ENCODE results near the gene ZNF385D. TPM values are rescaled to one million over a fixed set of nuclear protein-coding genes. Genes with fewer than 3 reads are reported as not detected.
A peak's percentile ranks its signal among the peaks of the same experiment; 100 is the strongest.

Gene ZNF385D
- total RNA-seq, 1 donor = 1.7 TPM

DNA sequence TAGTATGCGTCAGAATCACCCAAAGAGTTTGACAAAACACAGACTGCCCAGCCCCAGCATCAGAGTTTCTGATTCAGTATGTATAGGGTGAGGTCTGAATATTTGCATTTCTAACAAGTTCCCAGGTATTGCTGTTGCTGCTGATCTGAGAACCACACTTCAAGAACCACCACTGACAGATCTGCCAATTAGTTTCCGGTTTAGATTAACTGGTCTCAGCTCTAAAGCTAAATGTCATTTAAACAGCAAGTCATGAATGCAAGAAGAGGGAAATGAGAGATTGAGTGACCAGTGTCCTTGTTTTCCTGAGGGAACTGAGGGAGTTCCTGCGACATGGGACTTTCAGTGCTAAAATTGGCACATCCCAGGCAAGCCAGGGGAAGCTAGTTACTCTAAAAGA is 305.0 kb downstream of the ZNF385D start:
- H3K4me3 ChIP-seq (ENCODE audit: low read depth, low read length) = no peak overlapping the region
- TF ChIP-seq, protein P1, sequence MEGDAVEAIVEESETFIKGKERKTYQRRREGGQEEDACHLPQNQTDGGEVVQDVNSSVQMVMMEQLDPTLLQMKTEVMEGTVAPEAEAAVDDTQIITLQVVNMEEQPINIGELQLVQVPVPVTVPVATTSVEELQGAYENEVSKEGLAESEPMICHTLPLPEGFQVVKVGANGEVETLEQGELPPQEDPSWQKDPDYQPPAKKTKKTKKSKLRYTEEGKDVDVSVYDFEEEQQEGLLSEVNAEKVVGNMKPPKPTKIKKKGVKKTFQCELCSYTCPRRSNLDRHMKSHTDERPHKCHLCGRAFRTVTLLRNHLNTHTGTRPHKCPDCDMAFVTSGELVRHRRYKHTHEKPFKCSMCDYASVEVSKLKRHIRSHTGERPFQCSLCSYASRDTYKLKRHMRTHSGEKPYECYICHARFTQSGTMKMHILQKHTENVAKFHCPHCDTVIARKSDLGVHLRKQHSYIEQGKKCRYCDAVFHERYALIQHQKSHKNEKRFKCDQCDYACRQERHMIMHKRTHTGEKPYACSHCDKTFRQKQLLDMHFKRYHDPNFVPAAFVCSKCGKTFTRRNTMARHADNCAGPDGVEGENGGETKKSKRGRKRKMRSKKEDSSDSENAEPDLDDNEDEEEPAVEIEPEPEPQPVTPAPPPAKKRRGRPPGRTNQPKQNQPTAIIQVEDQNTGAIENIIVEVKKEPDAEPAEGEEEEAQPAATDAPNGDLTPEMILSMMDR (IDR thresholded peaks at IDR 0.05; ENCODE audit: insufficient read depth, low read depth, low read length) = no peak
- DNase-seq (ENCODE audit: low read depth) = no peak

DNA sequence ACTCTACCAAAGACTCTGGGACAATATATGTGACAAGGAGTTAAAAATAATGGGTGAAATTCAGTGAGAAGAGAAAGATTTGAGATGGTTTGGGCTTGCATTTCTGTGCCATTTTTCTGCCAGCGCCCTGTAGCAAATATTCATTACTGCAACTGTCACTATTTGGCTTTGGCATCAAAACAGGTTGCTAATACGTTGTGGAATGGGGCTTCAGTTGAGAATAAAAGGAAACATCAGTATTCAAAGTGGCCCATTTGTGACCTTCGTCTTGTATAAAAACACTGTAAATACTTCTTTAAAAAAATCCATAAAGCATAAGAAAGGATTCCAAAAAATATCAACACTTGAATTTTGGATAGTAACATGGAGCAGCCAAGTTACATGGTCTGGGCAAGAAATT is 309.2 kb downstream of the ZNF385D start:
- TF ChIP-seq, protein P1 (IDR thresholded peaks at IDR 0.05; ENCODE audit: insufficient read depth, low read depth, low read length) = no peak
- no peak overlapping the region for H3K4me3 ChIP-seq (ENCODE audit: low read depth, low read length)
- no peak for DNase-seq (ENCODE audit: low read depth)

DNA sequence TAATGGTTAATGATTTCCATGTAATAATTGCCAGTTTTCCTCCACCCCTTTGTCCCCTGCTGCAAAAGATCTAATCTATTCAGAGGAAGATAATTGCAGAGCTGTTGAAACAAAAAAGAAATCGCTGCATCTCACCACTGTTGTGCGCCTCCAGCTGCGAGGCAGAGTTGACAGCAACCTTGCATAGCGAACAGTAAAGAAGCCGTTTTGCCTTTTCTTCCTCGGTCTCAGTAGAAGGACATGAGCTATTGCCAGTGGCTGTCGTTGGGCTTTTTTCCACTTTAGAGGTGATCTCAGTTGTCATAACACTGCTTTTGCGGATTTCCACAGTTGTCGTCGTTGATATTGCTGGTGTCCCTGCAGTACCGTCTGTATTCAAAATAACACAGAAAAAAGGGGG is 314.2 kb downstream of the ZNF385D start:
- TF ChIP-seq, protein P1 (IDR thresholded peaks at IDR 0.05; ENCODE audit: insufficient read depth, low read depth, low read length) = no peak
- H3K4me3 ChIP-seq (ENCODE audit: low read depth, low read length) = no peak overlapping the region
- DNase-seq (ENCODE audit: low read depth) = no peak

GRCh38 chr3:21435871-21436270 is 315.1 kb downstream of the ZNF385D start:
- H3K4me3 ChIP-seq (ENCODE audit: low read depth, low read length) = no peak overlapping the region
- TF ChIP-seq, protein P1 (IDR thresholded peaks at IDR 0.05; ENCODE audit: insufficient read depth, low read depth, low read length) = no peak
- DNase-seq (ENCODE audit: low read depth) = peak; percentile 39

DNA sequence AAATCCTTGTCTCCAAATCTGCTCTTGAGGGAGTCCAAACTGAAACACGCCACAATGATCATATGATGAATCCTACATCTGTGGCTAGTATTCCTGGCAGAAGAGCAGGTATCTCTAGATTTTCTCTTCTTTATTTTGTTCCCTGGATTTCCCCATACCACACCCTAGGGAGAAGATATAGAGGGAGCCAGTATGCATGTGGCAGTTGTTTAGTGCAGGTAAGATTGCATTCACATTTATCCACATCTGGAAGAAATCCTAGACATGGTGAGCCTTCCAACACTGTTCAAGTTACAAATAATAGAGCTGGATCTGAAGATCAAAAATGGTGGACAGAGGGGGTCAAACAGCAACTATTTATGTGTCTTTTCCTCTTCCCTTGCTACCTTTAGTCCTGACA is 316.7 kb downstream of the ZNF385D start:
- TF ChIP-seq, protein P1 (IDR thresholded peaks at IDR 0.05; ENCODE audit: insufficient read depth, low read depth, low read length) = no peak
- H3K4me3 ChIP-seq (ENCODE audit: low read depth, low read length) = no peak overlapping the region
- no peak for DNase-seq (ENCODE audit: low read depth)

GRCh38 chr3:21433751-21434150 is 317.3 kb downstream of the ZNF385D start:
- peak; percentile 26 for DNase-seq (ENCODE audit: low read depth)
- no peak overlapping the region for H3K4me3 ChIP-seq (ENCODE audit: low read depth, low read length)
- TF ChIP-seq, protein P1 (IDR thresholded peaks at IDR 0.05; ENCODE audit: insufficient read depth, low read depth, low read length) = no peak

- no peak overlapping the region for H3K4me3 ChIP-seq (ENCODE audit: low read depth, low read length)
- no peak for DNase-seq (ENCODE audit: low read depth)
- TF ChIP-seq, protein P1 (IDR thresholded peaks at IDR 0.05; ENCODE audit: insufficient read depth, low read depth, low read length) = no peak
These were observed 324.1 kb downstream of the ZNF385D start for GRCh38 chr3:21426920-21427319.

Measured in fibroblast of villous mesenchyme (primary cell).